WERI-Rb-1 (cell line): ENCODE measurements around the gene TCTN1.
A peak's percentile ranks its signal among the peaks of the same experiment; 100 is the strongest.

Experiments used
- DNase-seq: peaks from one replicate; pipeline ENCODE4 v3.0.0-alpha.2; 2020
- H3K27ac ChIP-seq: fragments of 250-450 bp; sonication (Bioruptor Pico); 2 replicates; pipeline ENCODE4 v1.5.1; 2020; ENCODE audit warnings: mild to moderate bottlenecking, moderate library complexity
- H3K27me3 ChIP-seq: fragments of 250-450 bp; sonication (Bioruptor Pico); 2 replicates; pipeline ENCODE4 v1.5.1; 2021; ENCODE audit warnings: mild to moderate bottlenecking, low read depth, moderate library complexity; ENCODE audit not compliant: insufficient read depth, severe bottlenecking
- H3K36me3 ChIP-seq: fragments of 250-450 bp; sonication (Bioruptor Pico); 2 replicates; pipeline ENCODE4 v1.5.1; 2020; ENCODE audit warnings: mild to moderate bottlenecking, moderate library complexity
- H3K4me3 ChIP-seq: 2 replicates; pipeline ENCODE4 v1.5.1; 2011; ENCODE audit warnings: low read depth, mild to moderate bottlenecking, control low read depth, low read length
- H3K9me3 ChIP-seq: fragments of 250-450 bp; sonication (Bioruptor Pico); 2 replicates; pipeline ENCODE4 v1.5.1; 2021; ENCODE audit warnings: mild to moderate bottlenecking, moderate library complexity; ENCODE audit not compliant: severe bottlenecking
- CTCF ChIP-seq: IDR thresholded peaks from 2 replicates; pipeline ENCODE4 v1.5.1; 2011; ENCODE audit warnings: low read depth, mild to moderate bottlenecking, control low read depth, inconsistent platforms, low read length

The TCTN1 gene

GRCh38 chr12:110686294-110686903 is 72.5 kb downstream of the TCTN1 start:
- no peaks in the 10 kb centered on the region for H3K36me3 ChIP-seq
- no peak for DNase-seq
- peaks cover 3% of the 10 kb centered on the region for H3K9me3 ChIP-seq
- H3K27me3 ChIP-seq = no peaks in the 10 kb centered on the region
- no peak overlapping the region for H3K27ac ChIP-seq
- H3K4me3 ChIP-seq = no peak overlapping the region
- no peak for TF ChIP-seq CTCF

GRCh38 chr12:110687396-110688169 is 73.7 kb downstream of the TCTN1 start:
- no peak for TF ChIP-seq CTCF
- DNase-seq = no peak
- Histone ChIP-seq H3K9me3 (peaks cover 3% of the 10 kb centered on the region), H3K4me3 (no peak overlapping the region), H3K36me3 (no peaks in the 10 kb centered on the region), H3K27me3 (no peaks in the 10 kb centered on the region), H3K27ac (no peak overlapping the region)

- TF ChIP-seq CTCF = no peak
- no peak for DNase-seq
- Histone ChIP-seq H3K27me3 (no peaks in the 10 kb centered on the region), H3K27ac (peak within 1 kb of the TSS; percentile 34), H3K4me3 (no peak within 1 kb of the TSS), H3K9me3 (peaks cover 3% of the 10 kb centered on the region), H3K36me3 (no peaks in the 10 kb centered on the region)
These were observed 74.7 kb downstream of the TCTN1 start, which contains the start of gene HVCN1 for GRCh38 chr12:110688446-110689280. TSS of gene HVCN1 (minus strand) at chr12:110689115. CDS start at chr12:110683245, 5,870 bp downstream.

GRCh38 chr12:110689281-110690126 is 75.6 kb downstream of the TCTN1 start:
- DNase-seq = no peak
- no peak for TF ChIP-seq CTCF
- Histone ChIP-seq H3K36me3 (no peaks in the 10 kb centered on the region), H3K4me3 (no peak overlapping the region), H3K27me3 (no peaks in the 10 kb centered on the region), H3K9me3 (peaks cover 3% of the 10 kb centered on the region), H3K27ac (peak overlapping the region; percentile 34)

- DNase-seq = peak; percentile 72
- H3K27me3 ChIP-seq = no peaks in the 10 kb centered on the region
- peaks cover 2% of the 10 kb centered on the region for H3K9me3 ChIP-seq
- no peaks in the 10 kb centered on the region for H3K36me3 ChIP-seq
- no peak for TF ChIP-seq CTCF
- no peak overlapping the region for H3K4me3 ChIP-seq
- peak overlapping the region; percentile 34 for H3K27ac ChIP-seq
These were observed 76.2 kb downstream of the TCTN1 start for GRCh38 chr12:110690127-110690430.
